Fibroblast of lung (primary cell): ENCODE measurements around the gene ITPR2.
"Not testable (repeated sequence)": the region's sequence is repeated elsewhere in the genome, so short reads cannot be mapped to it uniquely, and the experiment has no call there.

Experiments
- CTCF ChIP-seq, 2 donors: IDR thresholded peaks in 1 of 2; conservative IDR thresholded peaks in 1 of 2; 1 replicate in 1 of 2; 2 replicates in 1 of 2; pipeline ENCODE4 v1.5.1; 2011 to 2012; ENCODE audit warnings: low read length in 2 of 2, control low read depth in 1 of 2, inconsistent platforms in 1 of 2, low read depth in 1 of 2, mild to moderate bottlenecking in 1 of 2
- EZH2 ChIP-seq: IDR thresholded peaks from 2 replicates; pipeline ENCODE4 v1.5.1; 2012; ENCODE audit warnings: low read length, control low read depth, mild to moderate bottlenecking; ENCODE audit errors: missing control alignments

- TF ChIP-seq CTCF (conservative IDR thresholded peaks at IDR 0.05 in 1 of 2, IDR thresholded peaks at IDR 0.05 in 1 of 2; ENCODE audit: low read depth in 1 of 2, low read length in 2 of 2); EZH2: not testable (repeated sequence)
Measured at GRCh38 chr12:26314103-26314502, 518.9 kb downstream of the ITPR2 start.
